ENCODE data around the gene MINDY3. TPM values are rescaled to one million over a fixed set of nuclear protein-coding genes. Genes with fewer than 3 reads are reported as not detected.

MINDY3 gene
- polyA plus RNA-seq, 1 donor, result 27.4 TPM

DNA sequence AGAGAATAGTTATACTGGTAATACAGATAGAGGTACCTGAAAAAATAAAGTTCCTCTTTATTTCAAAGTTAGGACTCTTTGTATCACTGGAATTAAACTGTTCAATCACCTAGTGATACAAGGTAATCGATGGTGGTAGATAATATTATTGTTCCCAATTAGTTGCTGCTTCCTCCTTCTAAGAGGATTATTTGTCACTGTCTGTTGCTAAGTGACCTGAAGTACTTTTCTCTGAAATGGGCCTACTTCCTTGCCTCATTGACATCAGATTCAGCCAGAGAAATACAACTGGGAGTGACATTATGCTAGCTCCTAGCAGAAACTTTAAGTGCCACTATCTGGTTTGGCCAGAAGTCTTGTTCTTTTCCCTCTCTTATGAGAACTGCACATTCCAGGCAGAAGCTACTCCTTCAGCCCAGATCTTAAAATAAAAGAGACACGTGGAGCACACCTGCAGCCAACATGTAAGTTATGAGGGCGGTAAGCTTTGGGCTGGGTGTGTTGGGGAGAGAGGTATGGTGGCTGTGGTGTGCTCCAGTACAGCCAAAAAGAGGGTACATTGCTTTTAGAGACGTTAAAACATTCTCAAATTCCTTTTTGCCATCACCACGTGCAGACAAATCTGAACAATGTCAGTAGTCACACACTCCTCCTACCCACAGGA, 54.8 kb downstream of the MINDY3 start:
- no peak for DNase-seq (ENCODE audit: low read depth)

DNA sequence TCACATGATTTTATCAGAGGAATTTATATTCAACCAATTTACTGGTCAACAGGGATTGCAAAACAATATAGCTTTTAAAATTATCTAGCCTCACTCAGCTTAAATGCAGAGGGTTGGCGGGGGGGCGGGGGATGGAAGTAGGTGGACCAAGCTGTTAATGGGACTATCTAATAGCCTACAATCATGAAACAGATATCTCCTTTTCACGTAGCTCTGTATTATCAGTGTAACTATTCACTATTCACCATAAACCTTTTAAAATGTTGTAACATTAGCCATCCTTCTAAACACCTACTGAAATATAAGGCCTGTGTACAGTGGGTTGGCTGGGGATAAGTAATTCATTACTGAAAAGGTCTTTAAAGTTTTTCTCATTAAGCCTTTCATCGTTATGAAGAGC, 56.2 kb downstream of the MINDY3 start:
- no peak for DNase-seq (ENCODE audit: low read depth)

DNA sequence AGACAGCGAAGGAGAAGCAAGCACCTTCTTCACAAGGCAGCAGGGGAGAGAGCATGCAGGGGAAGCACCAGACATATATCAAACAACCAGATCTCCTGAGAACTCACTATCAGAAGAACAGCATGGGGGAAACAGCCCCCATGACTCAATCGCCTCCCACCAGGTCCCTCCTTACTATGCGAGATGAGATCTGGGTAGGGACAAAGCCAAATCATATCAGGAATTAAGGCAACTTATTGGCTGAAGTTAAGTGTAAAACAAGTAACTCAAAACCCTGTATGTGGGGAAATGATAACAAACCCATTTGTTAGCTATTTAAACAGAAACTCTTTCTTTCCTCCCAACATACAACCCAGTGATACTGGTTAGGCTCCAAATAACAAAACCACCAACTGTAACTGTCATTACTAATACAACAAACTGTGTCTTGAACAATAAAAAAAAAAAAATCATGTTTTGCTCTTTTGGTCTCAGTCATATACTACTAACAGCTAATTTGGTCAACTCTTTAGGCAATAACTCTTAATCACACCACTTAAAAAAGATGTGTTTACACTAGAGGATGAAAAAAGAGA, 57.8 kb downstream of the MINDY3 start:
- no peak for DNase-seq (ENCODE audit: low read depth)

DNA sequence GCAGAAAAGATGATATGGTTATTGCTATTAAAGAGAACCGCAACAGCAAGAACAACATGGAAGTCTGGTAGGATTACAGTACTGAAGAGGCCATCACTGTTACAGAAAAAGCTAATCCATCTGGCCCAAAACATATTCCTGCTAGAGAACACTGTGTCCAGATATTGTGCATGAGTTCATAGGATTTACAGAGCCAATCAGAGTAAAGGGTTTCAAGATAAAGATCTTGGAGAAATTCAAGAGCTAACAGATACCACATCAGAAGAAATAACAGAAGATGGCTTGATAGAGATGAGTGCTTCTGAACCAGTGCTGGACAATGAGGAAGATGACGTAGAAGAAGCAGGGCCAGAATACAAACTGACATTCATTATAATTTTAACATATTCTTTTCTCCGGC, 58.7 kb downstream of the MINDY3 start:
- DNase-seq (ENCODE audit: low read depth), result no peak

DNA sequence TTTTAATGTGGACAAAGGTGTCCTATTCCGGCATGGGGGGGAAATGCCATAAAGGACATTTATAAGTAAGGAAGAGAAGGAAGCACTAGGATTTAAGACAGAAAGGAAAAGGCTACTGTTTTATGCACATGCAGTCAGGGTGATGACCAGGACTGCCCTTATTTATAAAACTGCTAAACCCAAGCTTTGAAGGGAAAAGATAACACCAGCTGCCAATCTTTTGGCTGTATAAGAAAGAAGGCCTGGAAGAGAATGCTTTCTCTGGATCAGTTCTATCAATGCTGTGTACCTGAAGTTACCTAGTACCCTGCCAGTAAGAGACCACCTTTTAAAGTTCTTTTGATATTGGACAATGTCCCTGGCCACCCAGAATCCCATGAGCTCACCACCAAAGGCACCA, 59.2 kb downstream of the MINDY3 start:
- no peak for DNase-seq (ENCODE audit: low read depth)

DNA sequence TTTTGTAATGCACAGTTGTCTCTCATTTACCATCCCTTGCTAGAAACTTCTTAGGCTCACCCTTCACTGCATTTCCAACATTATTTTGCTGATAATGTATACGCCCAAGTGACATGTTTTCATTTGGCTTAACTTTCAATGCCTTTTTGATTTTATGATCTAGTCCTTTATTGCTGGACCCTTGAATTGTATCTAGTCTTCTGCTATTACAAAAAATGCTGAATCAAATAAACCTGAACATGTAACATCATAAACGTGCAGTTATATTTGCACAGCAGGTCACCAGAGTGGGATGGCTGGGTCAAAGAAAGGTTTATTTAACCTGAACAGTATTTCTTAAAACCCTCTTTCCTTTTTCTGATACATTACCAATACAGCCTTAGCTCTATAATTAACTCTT, 63.0 kb downstream of the MINDY3 start:
- DNase-seq (ENCODE audit: low read depth), result no peak

DNA sequence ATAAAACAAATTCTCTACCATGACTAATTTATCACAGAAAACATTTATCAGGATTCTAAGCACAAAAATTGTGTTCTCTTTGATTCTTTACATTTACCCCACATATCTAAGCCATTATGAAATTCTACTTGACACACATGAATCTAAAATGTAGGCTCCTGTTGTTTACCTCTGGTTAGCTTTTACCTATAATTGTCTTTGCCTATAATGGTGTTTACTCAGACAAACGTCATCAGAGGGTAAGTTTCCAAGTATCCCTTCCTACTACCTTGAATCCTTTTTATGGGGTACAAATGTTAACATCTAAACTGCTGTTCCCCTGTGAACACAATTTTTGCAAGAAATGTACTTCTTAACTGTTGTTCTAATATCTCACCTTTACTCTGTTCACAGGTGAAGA, 63.5 kb downstream of the MINDY3 start:
- DNase-seq (ENCODE audit: low read depth), result no peak

DNA sequence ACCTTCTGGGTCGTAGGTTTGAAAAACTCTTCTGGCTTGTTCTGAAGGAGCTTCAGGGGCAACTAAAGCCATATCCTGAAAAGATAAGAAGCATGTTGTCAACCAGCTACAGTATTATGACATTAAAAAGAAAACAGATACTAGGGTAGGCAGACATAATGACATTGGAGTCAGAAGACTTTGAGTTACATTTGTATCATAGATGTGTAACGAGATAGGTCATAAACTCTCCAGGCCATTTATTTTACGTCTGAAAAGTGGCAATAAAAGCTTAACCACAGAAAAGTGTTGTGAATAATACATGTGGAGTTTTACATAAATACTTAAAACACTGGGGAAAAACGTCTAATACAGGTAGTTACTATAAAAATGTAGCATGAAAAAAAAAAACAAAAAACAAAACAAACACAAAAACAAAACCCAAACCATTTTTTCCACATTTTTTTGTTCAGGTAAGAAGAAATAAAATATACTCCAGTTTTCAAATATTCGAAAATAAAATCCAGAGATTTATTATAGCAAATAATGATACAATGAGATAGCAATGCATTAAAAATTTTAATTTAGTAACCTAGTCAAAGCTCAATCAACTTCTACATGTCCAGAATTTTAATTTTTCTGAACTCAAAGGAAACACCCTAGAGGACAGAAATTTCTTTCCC, 64.1 kb downstream of the MINDY3 start:
- DNase-seq (ENCODE audit: low read depth), result no peak

DNA sequence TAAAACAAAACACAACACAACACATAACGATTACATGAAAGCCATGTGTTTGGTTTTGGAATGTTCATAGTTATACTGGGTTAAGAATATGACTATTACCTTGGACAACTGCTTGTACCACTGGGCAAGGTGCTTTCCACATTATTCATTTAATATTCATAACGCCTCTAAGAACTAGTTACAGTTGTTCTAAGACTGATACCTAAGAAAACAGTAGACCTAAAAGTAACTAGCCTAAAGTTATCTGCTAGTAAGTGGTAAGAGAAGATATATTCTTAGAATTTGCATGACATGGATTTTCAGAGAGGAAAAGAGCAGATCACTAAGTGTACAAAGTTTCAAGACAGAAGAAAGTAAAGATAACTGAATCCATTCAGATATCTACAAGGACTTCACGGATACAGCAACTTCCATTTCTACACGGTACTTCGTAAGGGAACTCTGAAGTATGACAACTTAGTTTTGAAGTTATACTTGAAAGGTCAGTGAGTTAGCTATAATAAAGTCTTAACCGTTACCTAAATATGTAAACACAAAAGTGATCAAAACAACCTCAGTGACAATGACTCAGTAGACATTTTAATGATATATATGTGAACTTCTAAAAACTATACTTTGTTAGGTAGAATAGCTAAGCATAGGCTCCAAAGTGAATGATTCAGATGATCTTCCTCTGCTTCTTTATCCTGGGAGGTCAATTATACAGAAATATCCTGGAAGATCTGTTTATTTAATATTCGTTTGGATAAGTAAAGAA, 65.1 kb downstream of the MINDY3 start:
- no peak for DNase-seq (ENCODE audit: low read depth)

DNA sequence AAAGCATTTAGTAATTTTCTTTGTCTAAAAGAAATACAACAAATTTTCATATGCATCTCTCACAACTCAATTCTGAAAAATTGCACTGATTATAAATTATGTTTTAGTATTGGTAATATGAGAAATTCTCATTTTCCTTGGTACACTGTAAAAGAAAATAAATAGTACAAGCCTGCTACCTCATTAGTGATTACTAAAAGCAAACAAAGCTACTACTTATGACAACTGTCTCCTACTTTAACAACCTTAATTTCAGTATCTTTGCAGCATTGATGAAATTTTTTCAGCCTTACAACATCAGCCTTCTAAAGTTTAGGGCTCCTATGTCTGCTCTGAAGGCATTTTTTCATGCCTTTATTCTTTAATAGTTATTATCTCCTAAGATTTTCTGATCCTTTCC, 65.7 kb downstream of the MINDY3 start:
- DNase-seq (ENCODE audit: low read depth), result no peak

DNA sequence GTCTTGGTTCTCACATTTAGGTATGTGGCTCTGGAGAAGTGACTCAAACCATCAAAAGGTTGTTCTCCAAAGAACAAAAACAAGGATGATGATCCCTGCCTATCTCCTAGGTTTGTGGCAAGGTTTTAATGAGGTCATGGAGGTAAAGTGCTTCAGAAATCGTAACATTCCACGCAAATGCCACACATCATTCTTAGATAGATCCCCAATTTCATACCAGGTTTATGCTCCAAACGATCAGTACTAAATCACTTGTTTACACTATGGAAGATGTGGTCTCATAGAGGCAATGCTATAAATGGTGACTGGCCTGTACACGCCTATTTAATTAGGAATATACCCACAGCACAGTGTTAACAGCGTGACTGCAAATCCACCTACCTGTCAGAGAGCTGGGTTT, 66.6 kb downstream of the MINDY3 start:
- DNase-seq (ENCODE audit: low read depth), result no peak

DNA sequence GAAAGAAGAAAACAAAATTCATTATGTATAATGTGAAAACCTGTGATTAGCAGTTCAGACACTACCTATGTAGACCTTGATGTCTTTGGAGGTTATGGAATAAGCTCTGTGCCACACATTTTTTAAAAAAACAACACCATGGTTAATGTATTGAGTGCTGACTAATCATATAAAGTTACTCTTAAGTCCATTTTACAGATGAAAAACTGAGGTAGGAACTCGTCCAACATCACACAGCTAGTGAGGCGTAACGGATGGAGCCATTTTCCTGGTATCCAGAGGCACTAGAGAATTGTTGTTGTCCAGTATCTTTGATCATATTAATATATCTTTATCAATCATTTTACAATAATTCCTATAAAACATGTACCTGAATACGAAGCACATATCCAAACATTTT, 67.5 kb downstream of the MINDY3 start:
- no peak for DNase-seq (ENCODE audit: low read depth)

DNA sequence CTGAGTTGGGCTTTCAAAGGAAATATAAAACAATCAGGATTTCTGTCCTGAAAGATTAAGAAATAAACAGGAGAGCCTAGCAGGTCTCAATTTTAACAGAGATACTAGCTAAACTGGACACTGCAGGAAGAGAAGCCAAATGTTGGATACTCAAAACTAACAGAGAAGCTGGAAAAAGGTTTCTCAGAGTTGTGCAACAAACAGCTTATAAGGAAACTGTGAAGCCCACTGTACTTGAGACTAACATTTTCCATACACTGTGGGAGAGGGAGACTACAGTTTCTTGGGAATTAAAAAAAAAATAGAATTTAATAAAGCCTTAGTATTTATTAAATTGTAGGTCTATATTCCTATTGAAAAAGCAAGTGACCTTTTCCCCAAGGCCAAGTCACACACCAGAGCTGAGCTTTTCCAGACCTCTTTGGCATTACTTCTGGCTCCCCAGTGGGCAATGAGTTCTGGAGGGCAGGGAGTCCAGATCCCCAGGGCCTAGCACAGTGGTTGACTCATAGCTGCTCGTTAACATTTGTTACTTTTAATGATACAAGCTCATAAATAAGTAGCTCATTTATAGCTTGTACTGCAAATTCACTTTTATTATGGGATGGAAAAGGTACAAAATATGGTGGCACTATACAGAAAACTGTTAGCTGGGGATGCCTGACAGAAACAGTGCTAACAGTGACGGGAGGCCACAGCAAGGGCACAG, 68.3 kb downstream of the MINDY3 start:
- DNase-seq (ENCODE audit: low read depth), result no peak

DNA sequence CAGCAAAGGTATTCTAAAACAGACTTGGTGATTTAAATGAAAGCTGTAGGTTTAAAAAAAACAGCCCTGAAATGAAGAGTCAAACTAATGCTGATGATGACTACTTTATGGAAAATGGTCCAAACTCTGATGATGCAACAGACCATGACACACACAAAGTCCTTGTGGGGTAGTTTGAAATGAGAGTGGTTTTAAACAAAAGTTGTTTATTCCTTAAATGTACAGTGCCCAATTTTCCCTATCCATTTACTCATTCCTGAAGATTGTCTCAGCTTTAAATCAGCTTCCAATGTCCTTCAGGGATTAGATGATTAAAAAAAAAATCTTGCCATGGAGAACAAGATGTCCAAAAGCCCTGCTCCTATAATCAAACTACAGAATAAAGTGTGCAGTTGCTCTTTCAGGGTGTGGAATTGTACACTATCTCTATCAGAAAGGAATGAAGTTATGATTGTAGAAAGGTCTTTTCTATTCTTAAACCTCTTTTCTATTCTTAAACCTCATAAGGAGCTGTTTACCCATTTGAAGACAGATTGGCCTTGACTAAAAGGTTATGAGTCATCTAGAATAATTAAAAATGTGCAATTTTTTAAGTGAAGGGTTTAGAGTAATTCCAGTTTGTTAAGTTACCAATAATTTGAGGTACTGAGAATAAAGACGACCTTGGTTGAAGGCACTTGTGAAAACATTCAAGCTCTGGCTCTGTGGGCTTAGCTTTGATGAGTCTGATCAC, 70.3 kb downstream of the MINDY3 start:
- peak; percentile 17 for DNase-seq (ENCODE audit: low read depth)

DNA sequence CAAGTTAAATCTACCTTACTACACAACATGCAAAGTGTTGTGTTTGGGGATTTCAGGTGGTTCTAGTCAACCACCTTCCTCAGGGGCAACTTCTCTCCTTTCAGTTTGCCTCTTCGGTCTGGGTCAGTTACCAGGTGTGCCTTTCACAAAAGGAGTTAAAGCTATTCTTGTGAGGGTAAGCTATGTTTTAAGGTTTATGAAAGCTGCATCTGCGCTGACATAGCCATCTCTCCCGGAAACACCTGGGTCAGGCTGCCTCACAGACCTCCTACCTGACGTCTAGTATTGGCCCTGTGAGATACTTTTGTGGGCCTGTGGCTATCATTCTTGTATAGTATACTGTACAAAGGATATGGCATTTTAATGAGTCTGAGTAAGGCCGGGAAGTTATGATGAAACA, 72.9 kb downstream of the MINDY3 start:
- no peak for DNase-seq (ENCODE audit: low read depth)

DNA sequence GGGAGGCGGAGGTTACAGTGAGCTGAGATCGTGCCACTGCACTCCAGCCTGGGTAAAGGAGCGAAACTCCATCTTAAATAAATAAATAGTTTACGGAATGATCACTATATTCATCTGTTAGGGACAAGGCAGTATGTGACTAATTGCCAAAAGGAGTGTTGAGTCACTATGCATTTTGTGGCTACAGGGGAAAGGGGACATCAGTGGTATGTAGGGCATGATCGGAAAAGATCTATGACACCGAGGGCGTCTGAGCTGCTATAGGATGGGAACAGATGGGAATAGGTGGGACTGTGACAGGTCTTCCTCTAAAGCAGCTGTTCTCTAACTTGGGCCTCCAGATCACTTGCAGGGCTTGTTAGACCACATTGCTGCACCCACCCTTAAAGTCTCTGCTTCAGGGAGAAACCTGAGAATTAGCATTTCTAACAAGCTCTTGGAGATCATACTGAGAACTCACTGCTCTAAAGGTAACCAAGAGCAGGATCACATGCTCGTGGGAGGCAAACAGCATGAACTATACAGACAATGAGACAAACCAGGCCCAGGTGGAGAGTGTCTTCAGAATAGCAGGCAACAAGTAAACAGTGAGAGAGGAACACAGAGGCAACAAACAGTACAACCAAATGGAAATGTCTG, 75.5 kb downstream of the MINDY3 start:
- no peak for DNase-seq (ENCODE audit: low read depth)

DNA sequence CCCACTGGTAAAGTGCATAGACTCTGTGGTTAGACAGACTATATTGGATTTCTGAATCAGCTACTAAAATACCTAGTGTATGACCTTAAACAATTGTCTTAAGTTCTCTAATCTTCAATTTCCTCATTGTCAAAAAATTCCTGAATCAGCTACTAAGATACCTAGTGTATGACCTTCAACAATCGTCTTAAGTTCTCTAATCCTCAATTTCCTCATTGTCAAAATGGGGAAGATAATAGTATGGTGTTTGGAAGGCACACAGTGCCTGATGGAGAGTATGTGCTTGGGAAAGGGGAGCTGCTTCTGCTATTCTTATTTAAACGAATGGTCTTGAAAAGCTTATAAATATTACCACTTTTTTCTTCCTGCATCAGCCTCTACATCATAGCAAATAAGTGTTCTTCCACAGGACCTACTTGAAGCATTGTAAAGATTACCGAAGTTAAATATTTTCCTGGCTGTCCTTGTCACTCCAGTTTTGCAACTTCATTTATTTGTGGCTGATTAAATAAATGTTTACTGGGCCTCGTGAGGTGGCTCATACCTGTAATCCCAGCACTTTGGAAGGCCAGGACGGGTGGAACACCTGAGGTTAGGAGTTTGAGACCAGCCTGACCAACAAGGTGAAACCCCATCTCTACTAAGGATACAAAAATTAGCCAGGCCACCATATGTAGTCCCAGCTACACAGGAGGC, 76.2 kb downstream of the MINDY3 start:
- DNase-seq (ENCODE audit: low read depth), result no peak

DNA sequence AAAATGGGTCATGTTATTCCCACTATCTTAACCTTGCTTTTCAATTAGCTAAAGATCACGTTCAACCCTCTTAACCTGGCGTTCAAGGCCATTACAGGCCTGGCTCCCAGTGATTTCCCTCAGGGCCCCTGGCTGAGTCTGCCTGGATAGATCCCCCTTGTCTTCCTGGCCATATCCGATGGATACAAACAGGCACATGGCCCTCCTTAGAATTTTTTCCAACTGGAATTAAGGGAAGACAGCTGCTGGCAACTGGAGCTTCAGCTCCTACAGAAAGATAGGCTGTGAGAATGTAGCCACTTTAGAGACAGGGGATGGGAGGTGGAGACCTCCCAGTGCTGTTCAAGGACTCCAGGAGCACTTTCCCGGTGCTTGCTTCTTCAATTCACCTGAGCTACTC, 77.5 kb downstream of the MINDY3 start:
- no peak for DNase-seq (ENCODE audit: low read depth)

DNA sequence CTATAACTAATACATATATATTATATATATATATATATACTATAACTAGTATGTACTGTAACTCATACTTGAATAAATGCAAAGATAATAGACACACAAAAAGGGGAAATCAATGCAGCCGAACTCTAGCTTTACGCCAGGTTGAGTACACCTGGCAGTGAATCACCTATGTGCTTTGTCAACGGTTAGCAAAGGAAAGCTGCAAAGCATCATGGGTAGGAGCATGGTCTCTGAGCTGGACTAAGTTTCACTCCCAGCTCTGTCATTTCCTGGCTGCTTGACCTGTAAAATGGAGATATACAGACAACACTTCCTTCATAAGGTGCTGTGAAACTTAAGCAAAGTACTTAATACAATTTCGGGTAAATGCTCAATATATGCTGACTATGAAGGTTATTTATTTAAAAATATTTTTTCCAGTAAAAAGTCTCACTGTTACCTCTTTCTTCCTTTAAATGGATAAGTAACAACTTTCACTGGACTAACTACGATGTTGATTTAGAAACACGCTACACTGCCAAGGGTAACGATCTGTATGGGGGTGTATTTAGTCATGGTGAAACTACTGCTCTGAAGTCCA, 78.8 kb downstream of the MINDY3 start:
- DNase-seq (ENCODE audit: low read depth), result no peak
